GM19463 (cell line): Measurements from ENCODE around the gene PTGES3.
A peak's percentile ranks its signal among the peaks of the same experiment; 100 is the strongest.
"Not testable (repeated sequence)": the region's sequence is repeated elsewhere in the genome, so short reads cannot be mapped to it uniquely, and the experiment has no call there.

Experiments used
- ATAC-seq: cut with Tn5 transposase; IDR thresholded peaks from one replicate; pipeline ENCODE4 v1.9.1; 2021; ENCODE audit warnings: mild to moderate bottlenecking, moderate library complexity; ENCODE audit not compliant: unreplicated experiment

The PTGES3 gene

GRCh38 chr12:56713345-56713744, 25.3 kb upstream of the PTGES3 start:
- ATAC-seq: no peak

- ATAC-seq: no peak
Measured at GRCh38 chr12:56709759-56710376, 21.8 kb upstream of the PTGES3 start.

GRCh38 chr12:56704522-56704921, 16.4 kb upstream of the PTGES3 start:
- ATAC-seq: not testable (repeated sequence)

- ATAC-seq: no peak
Measured at GRCh38 chr12:56699020-56699661, 11.1 kb upstream of the PTGES3 start.

DNA sequence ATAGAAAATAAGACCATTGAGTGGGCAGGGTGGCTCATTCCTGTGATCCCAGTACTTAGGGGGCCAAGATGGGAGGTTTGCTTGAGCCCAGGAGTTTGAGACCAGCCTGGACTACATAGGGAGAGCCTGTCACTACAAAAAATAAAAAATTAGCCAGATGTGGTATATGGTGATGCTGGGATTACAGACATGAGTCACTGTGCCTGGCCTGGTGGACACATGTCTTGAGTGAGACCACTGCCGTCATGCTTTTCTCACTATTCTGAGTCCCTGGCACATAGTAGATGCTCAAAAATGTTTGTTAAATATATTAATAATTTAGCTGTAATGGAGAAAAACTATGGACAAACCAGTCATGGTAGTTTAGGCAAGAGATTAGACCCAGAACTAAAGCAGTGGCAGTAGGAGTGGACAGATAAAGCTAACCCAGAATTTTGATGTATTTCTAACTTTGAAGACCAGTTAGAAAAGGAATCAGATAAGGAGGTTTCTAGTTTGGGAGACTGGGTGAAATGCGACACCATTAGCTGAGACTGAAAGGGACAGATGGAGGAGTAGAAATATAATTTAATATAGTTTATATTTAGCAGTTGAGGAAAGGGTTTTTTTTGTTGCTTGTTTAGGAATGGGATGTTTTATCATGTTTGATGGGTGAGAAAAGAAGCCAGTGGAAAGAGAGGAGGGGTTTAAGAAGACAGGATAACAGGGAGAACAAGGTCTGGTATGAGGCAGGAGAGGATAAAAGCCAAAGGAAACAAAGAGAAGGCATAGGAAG, 7.4 kb upstream of the PTGES3 start:
- no peak for ATAC-seq

DNA sequence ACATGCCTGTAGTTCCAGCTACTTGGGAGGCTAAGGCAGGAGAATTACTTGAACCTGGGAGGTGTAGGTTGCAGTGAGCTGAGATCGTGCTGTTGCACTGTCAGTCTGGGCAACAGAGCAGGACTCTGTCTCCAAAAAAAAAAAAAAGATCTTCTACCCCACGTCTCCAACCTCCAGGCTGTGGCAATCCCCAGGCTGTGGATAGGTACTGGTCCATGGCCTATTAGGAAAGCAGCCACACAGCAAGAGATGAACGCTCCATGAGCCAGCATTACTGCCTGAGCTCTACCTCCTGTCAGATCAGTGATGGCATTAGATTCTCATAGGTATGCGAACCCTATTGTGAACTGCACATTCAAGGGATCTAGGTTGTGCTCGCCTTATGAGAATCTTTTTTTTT, 6.1 kb upstream of the PTGES3 start:
- ATAC-seq: no peak

GRCh38 chr12:56688846-56689109, 694 bp upstream of the PTGES3 start:
- ATAC-seq: peak; percentile 0

- no peak for ATAC-seq
Measured at GRCh38 chr12:56687223-56688128, 608 bp downstream of the PTGES3 start.

GRCh38 chr12:56684745-56685359, 3.2 kb downstream of the PTGES3 start:
- ATAC-seq: no peak

- no peak for ATAC-seq
Measured at GRCh38 chr12:56682323-56682722, 5.8 kb downstream of the PTGES3 start.

DNA sequence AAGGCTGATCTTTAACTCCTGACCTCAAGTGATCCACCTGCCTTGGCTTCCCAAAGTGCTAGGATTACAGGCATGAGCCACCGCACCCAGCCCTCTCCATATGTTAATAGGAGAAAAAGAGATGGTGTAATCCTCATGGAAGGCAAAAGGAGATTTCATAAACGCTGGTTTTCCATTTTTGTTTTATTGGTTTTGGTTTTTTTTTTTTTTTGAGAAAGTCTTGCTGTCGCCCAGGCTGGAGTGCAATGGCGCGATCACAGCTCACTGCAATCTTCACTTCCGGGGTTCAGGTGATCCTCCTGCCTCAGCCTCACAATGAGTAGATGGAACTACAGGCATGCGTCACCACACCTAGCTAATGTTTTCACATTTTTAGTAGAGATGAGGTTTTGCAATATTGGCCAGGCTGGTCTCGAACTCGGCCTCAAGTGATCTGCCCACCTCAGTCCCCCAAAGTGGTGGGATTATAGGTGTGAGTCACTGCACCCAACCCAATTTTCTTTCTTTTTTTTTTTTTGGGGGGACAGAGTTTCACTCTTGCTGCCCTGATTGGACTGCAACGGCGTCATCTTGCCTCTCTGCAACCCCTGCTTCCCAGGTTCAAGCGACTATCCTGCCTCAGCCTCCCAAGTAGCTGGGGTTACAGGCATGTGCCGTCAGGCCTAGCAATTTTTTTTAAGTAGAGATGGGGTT, 8.1 kb downstream of the PTGES3 start:
- no peak for ATAC-seq

DNA sequence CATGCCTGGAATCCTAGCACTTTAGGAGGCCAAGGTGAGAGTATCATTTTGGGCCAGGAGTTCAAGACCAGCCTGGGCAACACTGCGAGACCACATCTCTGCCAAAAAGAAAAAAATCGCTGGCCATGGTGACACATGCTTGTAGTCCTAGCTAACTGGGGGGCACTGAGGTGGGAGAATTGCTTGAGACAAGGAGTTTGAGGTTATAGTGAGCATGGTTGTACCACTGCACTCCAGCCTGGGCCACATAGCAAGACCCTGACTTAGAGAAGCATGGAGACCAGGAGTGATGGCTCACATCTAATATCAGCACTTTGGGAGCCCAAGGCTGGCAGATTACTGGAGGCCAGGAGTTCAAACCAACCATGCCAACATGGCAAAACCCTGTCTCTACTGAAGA, 9.2 kb downstream of the PTGES3 start:
- ATAC-seq: no peak

- no peak for ATAC-seq
Measured at GRCh38 chr12:56677680-56678079, 10.4 kb downstream of the PTGES3 start.

DNA sequence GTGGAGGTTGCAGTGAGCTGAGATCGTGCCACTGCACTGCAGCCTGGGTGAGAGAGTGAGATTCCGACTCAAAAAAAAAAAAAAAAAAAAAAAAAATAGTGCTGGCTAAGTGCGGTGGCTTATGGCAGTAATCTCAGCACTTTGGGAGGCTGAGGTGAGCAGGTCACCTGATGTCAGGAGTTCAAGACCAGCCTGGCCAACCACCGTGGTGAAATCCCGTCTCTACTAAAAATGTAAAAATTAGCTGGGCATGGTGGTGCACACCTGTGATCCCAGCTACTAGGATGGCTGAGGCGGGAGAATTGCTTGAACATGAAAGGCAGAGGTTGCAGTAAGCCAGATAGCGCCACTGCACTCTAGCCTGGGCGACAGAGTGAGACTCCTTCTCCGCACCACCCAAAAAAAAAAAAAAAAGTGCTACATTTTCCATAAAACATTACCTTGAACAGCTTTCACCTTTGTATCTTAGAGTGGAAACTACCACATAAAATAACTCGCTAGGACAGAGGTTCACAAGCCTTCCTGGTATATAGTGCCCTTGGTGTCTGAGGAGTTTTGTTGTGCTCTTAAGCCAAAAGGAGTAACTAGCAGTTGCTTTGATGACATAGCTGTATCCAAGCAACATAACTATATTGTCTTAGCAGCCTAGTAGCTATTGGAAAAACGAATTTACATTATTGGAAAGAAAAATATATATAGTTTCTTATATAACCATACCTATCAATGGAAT, 11.1 kb downstream of the PTGES3 start:
- ATAC-seq: no peak

- ATAC-seq: no peak
Measured at GRCh38 chr12:56671608-56672007, 16.5 kb downstream of the PTGES3 start.

- no peak for ATAC-seq
Measured at GRCh38 chr12:56670836-56671235, 17.2 kb downstream of the PTGES3 start.

GRCh38 chr12:56668197-56668457, 20.0 kb downstream of the PTGES3 start:
- no peak for ATAC-seq

DNA sequence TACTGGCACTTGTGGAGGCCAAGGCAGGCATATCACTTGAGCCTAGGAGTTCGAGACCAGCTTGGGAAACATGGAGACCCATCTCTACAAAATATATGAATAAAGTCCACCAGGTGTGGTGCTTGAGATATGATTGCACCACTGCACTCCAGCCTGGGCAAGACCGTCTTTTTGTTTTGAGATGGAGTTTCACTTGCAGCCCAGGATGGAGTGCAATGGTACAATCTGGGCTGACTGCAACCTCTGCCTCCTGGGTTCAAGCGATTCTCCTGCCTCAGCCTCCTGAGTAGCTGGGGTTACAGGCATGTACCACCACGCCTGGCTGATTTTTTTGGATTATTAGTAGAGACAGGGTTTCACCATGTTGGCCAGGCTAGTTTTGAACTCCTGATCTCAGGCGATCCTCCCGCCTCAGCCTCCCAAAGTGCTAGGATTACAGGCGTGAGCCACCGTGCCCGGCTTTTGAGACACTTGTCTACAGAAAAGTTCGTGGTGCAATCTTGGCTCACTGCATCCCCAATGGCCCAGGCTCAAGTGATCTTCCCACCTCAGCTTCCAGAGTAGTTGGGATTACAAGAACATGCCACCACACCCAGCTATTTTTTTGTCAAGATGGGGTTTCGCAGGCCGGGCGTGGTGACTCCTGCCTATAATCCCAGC, 26.0 kb downstream of the PTGES3 start:
- no peak for ATAC-seq

- ATAC-seq: no peak
Measured at GRCh38 chr12:56661560-56661959, 26.5 kb downstream of the PTGES3 start.
